Thymus (tissue), 14 donors: ENCODE data around the gene FOXK1. TPM values are rescaled to one million over a fixed set of nuclear protein-coding genes. Genes with fewer than 3 reads are reported as not detected.

Experiments used
- DNase-seq, 9 donors: peaks; one replicate each; pipeline ENCODE4 v3.0.0-alpha.2; 2013; ENCODE audit warnings: low spot score in 9 of 9, low read depth in 6 of 9, missing footprints in 1 of 9
- H3K27ac ChIP-seq, 2 donors: one replicate each; pipeline ENCODE4 v1.5.1; 2013; ENCODE audit warnings: control low read depth in 1 of 2, low read depth in 1 of 2, low read length in 1 of 2, mild to moderate bottlenecking in 1 of 2, moderate library complexity in 1 of 2
- H3K27me3 ChIP-seq, 2 donors: one replicate each; pipeline ENCODE4 v1.5.1; 2013; ENCODE audit warnings: low read length in 1 of 2; ENCODE audit not compliant: control insufficient read depth in 2 of 2, insufficient read depth in 1 of 2
- H3K36me3 ChIP-seq, 2 donors: one replicate each; pipeline ENCODE4 v1.5.1; 2013; ENCODE audit warnings: low read length in 1 of 2, mild to moderate bottlenecking in 1 of 2, moderate library complexity in 1 of 2; ENCODE audit not compliant: control insufficient read depth in 2 of 2, insufficient read depth in 2 of 2
- H3K4me1 ChIP-seq, 2 donors: one replicate each; pipeline ENCODE4 v1.5.1; 2013; ENCODE audit warnings: low read length in 2 of 2; ENCODE audit not compliant: control insufficient read depth in 2 of 2, insufficient read depth in 2 of 2
- H3K4me3 ChIP-seq, 2 donors: one replicate each; pipeline ENCODE4 v1.5.1; 2013; ENCODE audit warnings: low read length in 2 of 2, control low read depth in 1 of 2, mild to moderate bottlenecking in 1 of 2
- H3K9me3 ChIP-seq, 2 donors: one replicate each; pipeline ENCODE4 v1.5.1; 2013; ENCODE audit warnings: low read length in 1 of 2, mild to moderate bottlenecking in 1 of 2; ENCODE audit not compliant: control insufficient read depth in 2 of 2, insufficient read depth in 1 of 2
- WGBS: extraction: QIAGEN DNeasy Blood & Tissue Kit; methylation state at CpG from one replicate; pipeline ENCODE4 v1.1.7; 2013; 5-methylcytosine and 5-hydroxymethylcytosine counted together
- long read RNA-seq, 10 donors: transcript quantifications; one replicate each; lab custom pipeline, GENCODE V29; 2026
- polyA plus RNA-seq: library from polyadenylated mRNA; stranded (reverse); fragments of 200-250 nt; gene quantifications from one replicate; pipeline ENCODE4 v1.2.3, GENCODE V29; 2013
- total RNA-seq: library from RNA; stranded (reverse); fragments of 120-200 nt; gene quantifications from one replicate; pipeline ENCODE4 v1.2.4, GENCODE V29; 2013
- donor health status: healthy.

The FOXK1 gene
- total RNA-seq (6.4 TPM), polyA plus RNA-seq (7.6 TPM)
- long read RNA-seq, donor 1, result 0 reads
- long read RNA-seq, donor 2, result 0 reads
- long read RNA-seq, donor 3, result 0 reads
- long read RNA-seq, donor 4, result 0 reads
- long read RNA-seq, donor 5, full-length matches to known transcripts, result 2 of 2 reads
- long read RNA-seq, donor 5, partial matches to known transcripts, result 0 of 2 reads
- long read RNA-seq, donor 5, other reads (novel, unspliced or antisense), result 0 of 2 reads
- long read RNA-seq, donor 6, full-length matches to known transcripts, result 1 of 1 reads
- long read RNA-seq, donor 6, partial matches to known transcripts, result 0 of 1 reads
- long read RNA-seq, donor 6, other reads (novel, unspliced or antisense), result 0 of 1 reads
- long read RNA-seq, donor 7, full-length matches to known transcripts, result 2 of 2 reads
- long read RNA-seq, donor 7, partial matches to known transcripts, result 0 of 2 reads
- long read RNA-seq, donor 7, other reads (novel, unspliced or antisense), result 0 of 2 reads
- long read RNA-seq, donor 8, result 0 reads
- long read RNA-seq, donor 9, result 0 reads
- long read RNA-seq, donor 10, result 0 reads

DNA sequence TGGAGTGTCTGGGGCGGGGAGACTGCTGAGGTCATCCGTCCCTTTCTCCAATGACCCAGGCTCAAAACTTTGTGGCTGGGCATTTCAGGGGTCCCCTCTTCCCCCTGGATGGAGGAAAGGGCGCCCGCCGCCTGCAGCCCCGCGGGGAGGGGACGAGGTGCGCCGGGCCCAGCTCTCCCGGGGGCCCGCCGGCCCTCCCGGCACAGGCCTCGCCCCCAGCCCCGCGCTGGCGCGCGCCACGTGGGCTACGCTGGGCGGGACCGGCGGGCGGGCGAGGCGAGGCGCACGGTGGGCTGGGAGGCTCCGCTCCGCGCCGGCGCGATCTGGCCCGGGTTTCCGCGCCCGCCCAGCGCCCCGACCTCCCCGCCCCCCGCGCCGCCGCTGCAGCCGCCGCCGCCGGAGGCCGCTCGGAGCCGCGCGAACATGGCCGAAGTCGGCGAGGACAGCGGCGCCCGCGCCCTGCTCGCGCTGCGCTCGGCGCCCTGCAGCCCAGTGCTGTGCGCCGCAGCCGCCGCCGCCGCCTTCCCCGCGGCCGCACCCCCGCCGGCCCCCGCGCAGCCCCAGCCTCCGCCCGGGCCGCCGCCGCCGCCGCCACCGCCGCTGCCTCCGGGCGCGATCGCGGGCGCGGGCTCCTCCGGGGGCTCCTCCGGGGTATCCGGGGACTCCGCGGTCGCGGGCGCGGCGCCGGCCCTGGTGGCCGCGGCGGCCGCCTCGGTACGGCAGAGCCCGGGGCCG is at the start of gene FOXK1:
Gene FOXK1, plus strand, starts transcription at position 410 of the 735 bp plus-strand sequence. Its CDS starts 14 bp downstream, at position 424.
- WGBS, result under 1% methylated on average over 116 of the region's 116 CpGs
- Histone ChIP-seq H3K27me3 (no peaks in the 10 kb centered on the region), H3K36me3 (peaks cover 0 to 8% of the 10 kb centered on the region in 2 donors), H3K9me3 (no peaks in the 10 kb centered on the region), H3K4me3 (peak within 1 kb of the TSS; percentile 61 to 77), H3K4me1 (peaks cover 14 to 34% of the 10 kb centered on the region in 2 donors), H3K27ac (peak within 1 kb of the TSS; percentile 49 to 83)
- DNase-seq, result peak in 8 of 9 donors; percentile 33 to 84 (median 62)

DNA sequence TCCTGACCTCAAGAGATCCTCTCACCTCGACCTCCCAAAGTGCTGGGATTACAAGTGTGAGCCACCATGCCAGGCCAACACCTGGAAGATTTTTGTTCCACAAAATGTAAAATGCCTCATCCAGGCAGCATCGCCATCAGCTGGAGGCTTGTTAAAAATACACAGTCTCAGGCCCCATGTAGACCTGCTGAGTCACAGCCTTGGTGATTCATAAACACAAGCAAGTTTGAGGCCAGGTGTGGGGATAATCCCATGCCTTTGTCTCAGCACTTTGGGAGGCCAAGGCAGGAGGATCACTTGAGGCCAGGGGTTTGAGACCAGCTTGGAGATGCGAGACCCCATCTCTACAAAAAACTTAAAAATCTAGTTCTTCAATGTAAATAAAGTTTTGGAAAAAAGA is 49.1 kb upstream of the FOXK1 start:
- Histone ChIP-seq H3K36me3 (no peaks in the 10 kb centered on the region), H3K9me3 (no peaks in the 10 kb centered on the region), H3K4me1 (no peaks in the 10 kb centered on the region), H3K4me3 (no peak overlapping the region), H3K27ac (no peak overlapping the region), H3K27me3 (peaks cover 0 to 13% of the 10 kb centered on the region in 2 donors)
- DNase-seq, result no peak
- WGBS, result 92% methylated on average over 3 of the region's 3 CpGs

GRCh38 chr7:4634166-4634565 is 47.9 kb upstream of the FOXK1 start:
- peaks cover 0 to 2% of the 10 kb centered on the region in 2 donors for H3K4me1 ChIP-seq
- H3K27me3 ChIP-seq, result peaks cover 0 to 13% of the 10 kb centered on the region in 2 donors
- H3K27ac ChIP-seq, result no peak overlapping the region
- H3K4me3 ChIP-seq, result no peak overlapping the region
- WGBS, result 92% methylated on average over 4 of the region's 4 CpGs
- H3K36me3 ChIP-seq, result no peaks in the 10 kb centered on the region
- no peak for DNase-seq
- H3K9me3 ChIP-seq, result no peaks in the 10 kb centered on the region

DNA sequence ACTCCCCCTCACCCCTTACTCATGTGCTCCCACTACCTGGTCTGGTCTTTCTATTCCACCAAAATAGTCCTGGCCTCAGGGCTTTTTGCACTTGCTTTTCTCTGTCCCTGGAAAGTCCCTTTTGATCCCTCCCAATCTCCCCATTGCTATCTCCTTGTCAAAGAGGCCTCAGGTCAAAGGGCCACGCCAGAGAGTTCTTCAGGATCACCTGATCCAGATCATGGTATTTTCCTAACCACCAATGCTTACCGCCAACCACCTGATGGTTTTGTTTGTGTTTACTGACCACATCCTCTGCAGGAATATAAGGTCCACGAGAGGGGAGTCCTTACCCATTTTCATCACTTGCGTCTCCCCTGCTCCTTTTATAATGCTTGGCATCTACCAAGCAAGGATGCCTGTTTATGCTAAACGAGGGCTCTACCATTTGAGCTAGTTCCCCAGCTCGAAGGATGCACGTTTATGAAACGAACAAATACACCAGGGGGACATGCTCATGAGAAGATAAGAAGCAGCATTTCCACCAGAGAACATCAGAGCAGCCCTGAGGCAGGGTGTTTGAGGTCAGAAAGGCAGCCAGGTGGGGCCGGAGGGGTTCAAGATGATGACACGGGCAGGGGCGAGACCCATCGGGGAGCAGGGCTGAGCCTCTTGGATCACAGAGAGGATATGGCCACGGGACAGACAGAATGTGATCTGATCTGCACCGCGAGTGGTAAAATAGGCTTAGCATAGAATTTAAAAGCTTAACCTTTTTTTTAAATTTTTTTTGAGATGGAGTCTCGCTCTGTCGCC is 43.1 kb upstream of the FOXK1 start:
- DNase-seq, result no peak
- Histone ChIP-seq H3K9me3 (peaks cover 0 to 6% of the 10 kb centered on the region in 2 donors), H3K4me1 (peaks cover 2 to 14% of the 10 kb centered on the region in 2 donors), H3K36me3 (no peaks in the 10 kb centered on the region), H3K27ac (no peak overlapping the region), H3K4me3 (no peak overlapping the region), H3K27me3 (no peaks in the 10 kb centered on the region)
- WGBS, result 84% methylated on average over 17 of the region's 17 CpGs

DNA sequence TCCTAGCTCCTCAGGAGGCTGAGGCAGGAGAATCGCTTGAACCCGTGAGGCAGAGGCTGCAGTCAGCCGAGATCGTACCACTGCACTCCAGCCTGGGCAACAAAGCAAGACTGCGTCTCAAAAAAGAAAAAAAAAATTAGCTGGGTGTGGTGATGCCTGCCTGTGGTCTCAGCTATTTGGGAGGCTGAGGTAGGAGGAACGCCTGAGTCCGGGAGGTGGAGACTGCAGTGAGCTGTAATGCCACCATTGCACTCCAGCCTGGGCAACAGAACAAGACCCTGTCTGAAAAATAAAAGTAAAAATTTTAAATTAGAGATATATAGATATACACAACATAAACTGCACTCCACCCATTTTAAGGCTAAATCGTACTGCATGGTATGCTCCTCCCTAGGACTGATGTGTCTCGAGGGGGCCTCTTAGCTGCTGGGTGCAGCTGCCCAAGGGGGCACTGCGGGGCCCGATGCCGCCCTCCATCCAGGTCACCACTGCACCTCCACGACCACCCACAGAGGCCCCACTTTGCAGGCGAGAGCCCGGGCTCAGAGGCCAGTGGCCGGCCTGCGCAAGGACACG is 40.9 kb upstream of the FOXK1 start:
- 37% methylated on average over 18 of the region's 18 CpGs for WGBS
- H3K36me3 ChIP-seq, result no peaks in the 10 kb centered on the region
- DNase-seq, result no peak

DNA sequence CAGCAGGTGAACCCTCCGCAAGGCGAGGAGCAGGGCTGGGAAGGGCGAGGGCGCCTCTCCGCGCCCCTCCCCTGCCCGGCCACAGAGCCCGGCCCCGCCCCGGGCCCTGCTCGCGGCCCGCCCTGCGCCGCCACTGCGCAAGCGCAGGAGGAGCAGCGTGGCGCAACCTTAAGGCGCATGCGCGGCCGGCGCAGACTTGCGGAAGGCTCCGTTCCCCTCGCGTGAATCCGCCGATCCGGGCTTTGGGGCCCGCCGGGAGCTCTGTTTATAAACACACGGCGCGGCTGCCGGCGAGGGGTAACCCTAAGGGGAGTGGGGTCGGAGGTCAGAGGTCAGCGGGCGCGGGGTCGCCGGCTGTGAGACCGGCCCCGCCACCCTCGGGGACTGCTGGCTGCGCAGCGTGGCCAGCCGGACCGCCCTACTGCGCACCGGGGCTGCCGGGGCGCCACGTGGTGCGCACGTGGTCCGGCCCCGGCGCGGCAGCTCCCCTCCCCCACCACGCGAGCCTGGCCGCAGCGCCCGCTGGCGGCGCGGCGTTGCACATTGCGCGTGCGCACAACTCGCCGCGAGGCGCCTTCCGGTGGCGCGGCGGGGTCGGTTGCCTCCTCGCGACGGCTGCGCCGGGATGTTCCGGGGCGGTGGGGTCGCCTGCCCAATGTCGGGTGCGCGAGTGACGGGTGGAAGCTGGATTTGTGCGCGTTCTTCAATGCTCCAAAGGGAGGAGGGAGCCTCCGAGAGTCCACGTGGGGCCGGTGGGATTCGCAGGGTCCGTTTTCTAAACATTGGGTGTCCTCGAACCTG is 40.2 kb upstream of the FOXK1 start:
- H3K36me3 ChIP-seq, result no peaks in the 10 kb centered on the region
- peaks cover 2 to 14% of the 10 kb centered on the region in 2 donors for H3K4me1 ChIP-seq
- H3K9me3 ChIP-seq, result peaks cover 0 to 14% of the 10 kb centered on the region in 2 donors
- WGBS, result under 1% methylated on average over 103 of the region's 103 CpGs
- peak; percentile 85 to 99 (median 97) for DNase-seq
- H3K27me3 ChIP-seq, result no peaks in the 10 kb centered on the region
- H3K27ac ChIP-seq, result peak overlapping the region; percentile 87 to 90
- peak overlapping the region; percentile 64 to 80 for H3K4me3 ChIP-seq

More for the DNA sequence above, 40.9 kb upstream of the FOXK1 start:
- peaks cover 2 to 14% of the 10 kb centered on the region in 2 donors for H3K4me1 ChIP-seq
- peak overlapping the region; percentile 52 to 64 for H3K4me3 ChIP-seq
- peak overlapping the region; percentile 62 to 69 for H3K27ac ChIP-seq
- H3K27me3 ChIP-seq, result no peaks in the 10 kb centered on the region
- H3K9me3 ChIP-seq, result peaks cover 0 to 7% of the 10 kb centered on the region in 2 donors

GRCh38 chr7:4642468-4643203 is 39.5 kb upstream of the FOXK1 start:
- WGBS, result 59% methylated on average over 20 of the region's 20 CpGs
- Histone ChIP-seq H3K4me1 (peaks cover 2 to 14% of the 10 kb centered on the region in 2 donors), H3K27ac (peak overlapping the region; percentile 87 to 90), H3K4me3 (peak overlapping the region; percentile 64 to 80), H3K36me3 (no peaks in the 10 kb centered on the region), H3K9me3 (peaks cover 0 to 15% of the 10 kb centered on the region in 2 donors), H3K27me3 (no peaks in the 10 kb centered on the region)
- peak in 1 of 9 donors; percentile 11 for DNase-seq
